HCT116 (cell line): ENCODE measurements around the gene DCAF5. TPM values are rescaled to one million over a fixed set of nuclear protein-coding genes. Genes with fewer than 3 reads are reported as not detected.
"Not testable (repeated sequence)": the region's sequence is repeated elsewhere in the genome, so short reads cannot be mapped to it uniquely, and the experiment has no call there.

Experiments
- ATAC-seq: fragments of 200-7000 bp; cut with Tn5 transposase; 2 replicates; pipeline ENCODE4 v1.9.1; 2020; ENCODE audit warnings: mild to moderate bottlenecking, moderate library complexity
- BruUV-seq: library from RNA; stranded (reverse); fragments of 400-500 nt; replicated peaks from 2 replicates; lab custom pipeline; 2021; lab: Mats Ljungman, UMichigan
- CTCF ChIA-PET: fragments of 300-600 bp; sonication (Branson Sonifier 250); formaldehyde crosslinking; loops from one replicate; lab custom pipeline; 2021; ENCODE audit warnings: antibody characterized with exemption; lab: Charles Lee
- POLR2A ChIA-PET: fragments of 300-600, 350-600 bp; sonication (Branson Sonifier 250); formaldehyde crosslinking; loops from one replicate; lab custom pipeline; 2021; ENCODE audit warnings: antibody characterized with exemption; lab: Charles Lee
- RAD21 ChIA-PET, 2 experiments: fragments of 300-600 bp; sonication (Branson Sonifier 250); formaldehyde crosslinking; loops; one replicate each; lab custom pipeline; 2023; ENCODE audit warnings: low total read pairs in 2 of 2; ENCODE audit not compliant: uncharacterized antibody in 2 of 2, unreplicated experiment in 2 of 2, low non-redundant PET in 1 of 2; lab: Charles Lee
- DNase-seq: peaks from one replicate; pipeline ENCODE4 v3.0.0-alpha.2; 2010; ENCODE audit warnings: low read depth, low spot score
- H2AFZ ChIP-seq: fragments of 200-600 bp; shearing (Covaris generic), sonication (generic); 2 replicates; pipeline ENCODE4 v1.6.1; 2017; ENCODE audit warnings: low read depth, mixed run types, mixed read lengths, antibody characterized with exemption, low read length; ENCODE audit not compliant: poor library complexity, severe bottlenecking
- H3K27ac ChIP-seq: 2 replicates; pipeline ENCODE4 v1.5.1; 2012; ENCODE audit warnings: low read depth, low read length
- H3K27me3 ChIP-seq: fragments of 200-600 bp; sonication (generic); 2 replicates; pipeline ENCODE4 v1.6.1; 2016; ENCODE audit warnings: mixed run types, low read length, mixed read lengths; ENCODE audit not compliant: insufficient read depth
- H3K36me3 ChIP-seq, 2 experiments: fragments of 200-500 bp in 1 of 2; fragments of 200-600 bp in 1 of 2; sonication (Bioruptor generic) in 1 of 2; sonication (generic) in 1 of 2; 2 replicates each; pipeline versions ENCODE4 v1.5.1 to v1.6.1; 2014 to 2016; ENCODE audit warnings: low read length in 2 of 2, inconsistent platforms in 1 of 2, mixed read lengths in 1 of 2, mixed run types in 1 of 2; ENCODE audit not compliant: insufficient read depth in 2 of 2, control insufficient read depth in 1 of 2
- H3K4me1 ChIP-seq, 2 experiments: fragments of 200-600 bp in 1 of 2; sonication (generic) in 1 of 2; 2 replicates each; pipeline versions ENCODE4 v1.5.1 to v1.6.1; 2012 to 2017; ENCODE audit warnings: low read length in 2 of 2, inconsistent platforms in 1 of 2, mild to moderate bottlenecking in 1 of 2, mixed read lengths in 1 of 2, mixed run types in 1 of 2, moderate library complexity in 1 of 2; ENCODE audit not compliant: insufficient read depth in 2 of 2, control insufficient read depth in 1 of 2
- H3K4me2 ChIP-seq: fragments of 200-600 bp; sonication (generic); 2 replicates; pipeline ENCODE4 v1.6.1; 2017; ENCODE audit warnings: mixed run types, low read length, mixed read lengths
- H3K4me3 ChIP-seq, 2 experiments: fragments of 200-600 bp in 1 of 2; sonication (generic) in 1 of 2; replicated peaks in 1 of 2; 2 replicates each; pipeline ENCODE4 v1.5.1; 2011 to 2016; ENCODE audit warnings: low read length in 2 of 2, control low read depth in 1 of 2, low read depth in 1 of 2, mild to moderate bottlenecking in 1 of 2, mixed read lengths in 1 of 2, mixed run types in 1 of 2
- H3K79me2 ChIP-seq: fragments of 200-600 bp; sonication (generic); 2 replicates; pipeline ENCODE4 v1.6.1; 2017; ENCODE audit warnings: mild to moderate bottlenecking, mixed run types, low read length, moderate library complexity, mixed read lengths; ENCODE audit not compliant: insufficient read depth
- H3K9ac ChIP-seq: fragments of 200-600 bp; sonication (generic); 2 replicates; pipeline ENCODE4 v1.6.1; 2016; ENCODE audit warnings: low read length, mixed read lengths
- H3K9me2 ChIP-seq: fragments of 200-600 bp; sonication (generic), shearing (Covaris generic); 2 replicates; pipeline ENCODE4 v1.6.1; 2017; ENCODE audit warnings: mixed run types, mild to moderate bottlenecking, moderate library complexity; ENCODE audit not compliant: insufficient read depth
- H3K9me3 ChIP-seq, 2 experiments: fragments of 200-500 bp in 1 of 2; fragments of 200-600 bp in 1 of 2; sonication (Bioruptor generic) in 1 of 2; sonication (generic) in 1 of 2; 2 replicates each; pipeline ENCODE4 v1.6.1; 2014 to 2017; ENCODE audit warnings: low read length in 2 of 2, mixed read lengths in 2 of 2, inconsistent platforms in 1 of 2, low read depth in 1 of 2, mild to moderate bottlenecking in 1 of 2, mixed run types in 1 of 2, moderate library complexity in 1 of 2; ENCODE audit not compliant: control insufficient read depth in 1 of 2, insufficient read depth in 1 of 2
- H4K20me1 ChIP-seq: fragments of 200-600 bp; sonication (generic), shearing (Covaris generic); 2 replicates; pipeline ENCODE4 v1.6.1; 2017; ENCODE audit warnings: mixed run types, mild to moderate bottlenecking, moderate library complexity; ENCODE audit not compliant: insufficient read depth
- CTCF ChIP-seq, 3 experiments: fragments of 200-600 bp in 1 of 3; sonication (generic) in 1 of 3; IDR thresholded peaks in 2 of 3; conservative IDR thresholded peaks in 1 of 3; 2 replicates each; pipeline ENCODE4 v1.5.1; 2012 to 2017; ENCODE audit warnings: low read depth in 2 of 3, low read length in 2 of 3, antibody characterized with exemption in 1 of 3, borderline replicate concordance in 1 of 3, control low read depth in 1 of 3, mild to moderate bottlenecking in 1 of 3, mixed read lengths in 1 of 3, mixed run types in 1 of 3, moderate library complexity in 1 of 3; ENCODE audit not compliant: insufficient read depth in 1 of 3
- EGR1 ChIP-seq: IDR thresholded peaks from 2 replicates; pipeline ENCODE4 v1.6.1; 2012; ENCODE audit warnings: low read depth
- ELF1 ChIP-seq: IDR thresholded peaks from 2 replicates; pipeline ENCODE4 v1.6.1; 2012; ENCODE audit warnings: low read depth, borderline replicate concordance
- EZH2phosphoT487 ChIP-seq: fragments of 200-600 bp; IDR thresholded peaks from 2 replicates; pipeline ENCODE4 v1.6.1; 2018; ENCODE audit warnings: antibody characterized with exemption, borderline replicate concordance
- FOSL1 ChIP-seq: IDR thresholded peaks from 2 replicates; pipeline ENCODE4 v1.6.1; 2012; ENCODE audit warnings: low read depth
- JUND ChIP-seq: IDR thresholded peaks from 2 replicates; pipeline ENCODE4 v1.6.1; 2012
- POLR2A ChIP-seq: IDR thresholded peaks from 2 replicates; pipeline ENCODE4 v1.7.0; 2011; ENCODE audit warnings: borderline replicate concordance; ENCODE audit not compliant: insufficient read depth, insufficient read length; ENCODE audit errors: extremely low read depth
- POLR2AphosphoS5 ChIP-seq: IDR thresholded peaks from 2 replicates; pipeline ENCODE4 v1.6.1; 2011; ENCODE audit warnings: mild to moderate bottlenecking, low read depth, low read length, moderate library complexity
- RAD21 ChIP-seq: IDR thresholded peaks from 2 replicates; pipeline ENCODE4 v1.6.1; 2012; ENCODE audit warnings: low read depth, mild to moderate bottlenecking
- ZBTB33 ChIP-seq: IDR thresholded peaks from 2 replicates; pipeline ENCODE4 v1.6.1; 2011; ENCODE audit warnings: mild to moderate bottlenecking, low read length, moderate library complexity; ENCODE audit not compliant: insufficient replicate concordance; ENCODE audit errors: extremely low read depth
- ZFX ChIP-seq: fragments of 450-650 bp; IDR thresholded peaks from 2 replicates; pipeline ENCODE4 v1.6.1; 2017
- intact Hi-C: fragments of 100-400 bp; cut with micrococcal nuclease; formaldehyde crosslinking; loops from 2 replicates; pipeline ENCODE4 v1.10.0; 2022
- total RNA-seq: library from RNA; stranded (reverse); gene quantifications from one replicate; pipeline ENCODE4 v1.2.1, GENCODE V29; 2021; ENCODE audit not compliant: unreplicated experiment

DCAF5 gene
- total RNA-seq, 1 experiment from 2014 or later = 27.1 TPM

- H3K9ac ChIP-seq = no peak overlapping the region
- TF ChIP-seq ZFX (no peak), POLR2AphosphoS5 (no peak), EGR1 (no peak), POLR2A (no peak), CTCF (IDR thresholded peaks at IDR 0.05 in 2 of 3, conservative IDR thresholded peaks at IDR 0.05 in 1 of 3; ENCODE audit: borderline replicate concordance in 1 of 3, insufficient read depth in 1 of 3, low read depth in 2 of 3, low read length in 2 of 3) (no peak), FOSL1 (no peak), JUND (no peak), ELF1 (no peak), ZBTB33 (no peak), EZH2phosphoT487 (no peak), RAD21 (no peak)
- TF ChIP-seq, all 23 proteins: peak for 0
- no peaks in the 10 kb centered on the region for H3K27me3 ChIP-seq
- no TSS peak for BruUV-seq
- H3K4me3 ChIP-seq = no peak overlapping the region
- H2AFZ ChIP-seq = no peak overlapping the region
- H3K9me2 ChIP-seq = no peaks in the 10 kb centered on the region
- ChIA-PET POLR2A (no interaction called here), CTCF (no interaction called here), RAD21 (no interaction called here)
- ATAC-seq (no peak), DNase-seq (no peak)
- H3K4me2 ChIP-seq = no peak overlapping the region
- no peaks in the 10 kb centered on the region for H3K36me3 ChIP-seq
- no peak overlapping the region for H3K27ac ChIP-seq
- no peaks in the 10 kb centered on the region for H3K79me2 ChIP-seq
- no peaks in the 10 kb centered on the region for H3K4me1 ChIP-seq
- intact Hi-C loops = no loop called here
- H3K9me3 ChIP-seq = no peaks in the 10 kb centered on the region
- no peaks in the 10 kb centered on the region for H4K20me1 ChIP-seq
These were observed 129.9 kb downstream of the DCAF5 start for GRCh38 chr14:69023035-69023434.

- POLR2A ChIA-PET, ATAC-seq, H3K27me3 ChIP-seq, H3K79me2 ChIP-seq, BruUV-seq, H3K9me3 ChIP-seq, H3K9ac ChIP-seq, H4K20me1 ChIP-seq, H3K4me1 ChIP-seq, RAD21 ChIA-PET, intact Hi-C loops, DNase-seq, H3K27ac ChIP-seq, H2AFZ ChIP-seq, H3K36me3 ChIP-seq, H3K4me2 ChIP-seq, CTCF ChIA-PET, H3K9me2 ChIP-seq, H3K4me3 ChIP-seq: not testable (repeated sequence)
These were observed 130.8 kb downstream of the DCAF5 start for GRCh38 chr14:69022093-69022492.
